H1 (cell line): ENCODE measurements around the gene PELI2. TPM values are rescaled to one million over a fixed set of nuclear protein-coding genes. Genes with fewer than 3 reads are reported as not detected.

Source experiments
- ATF3 ChIP-seq: IDR thresholded peaks from 2 replicates; pipeline ENCODE4 v1.6.1; 2011; ENCODE audit warnings: low read depth, mild to moderate bottlenecking, low read length; ENCODE audit not compliant: insufficient read depth
- BRCA1 ChIP-seq: IDR thresholded peaks from 2 replicates; pipeline ENCODE4 v1.6.1; 2012; ENCODE audit warnings: low read depth, low read length, improper control_type of control experiment
- CBX8 ChIP-seq: fragments of 300-800, 300-1000 bp; sonication (generic); IDR thresholded peaks from 2 replicates; pipeline ENCODE4 v1.7.1; 2016; ENCODE audit warnings: low read depth, low read length, borderline replicate concordance
- SP2 ChIP-seq: IDR thresholded peaks from 2 replicates; pipeline ENCODE4 v1.6.1; 2012; ENCODE audit warnings: mild to moderate bottlenecking, low read length, inconsistent platforms
- polyA plus RNA-seq, 7 experiments: library from polyadenylated mRNA; depleted of rRNA in 3 of 7; stranded (reverse) in 5 of 7; unstranded in 2 of 7; fragments of >200 nt in 5 of 7; fragments of 200-250 nt in 2 of 7; gene quantifications; 1 replicate in 5 of 7; 2 replicates in 1 of 7; 4 replicates in 1 of 7; pipeline versions ENCODE4 v1.2.1 to v1.2.3, GENCODE V29; 2011 to 2013; ENCODE audit warnings: missing spikeins in 2 of 7, mixed read lengths in 2 of 7
- total RNA-seq: library from RNA; stranded (reverse); fragmentation: NEBNext Ultra II Directional; extraction: Animal tissue kit (Norgen Biotek cat#: 25700); gene quantifications from 2 replicates; pipeline ENCODE4 v1.2.1, GENCODE V29; 2021

The PELI2 gene
- total and polyA plus RNA-seq, 2 of the 8 experiments (the other 6 are each of a cell fraction or from before 2014, with no cell fraction given) = 14.6 to 25.7 TPM

DNA sequence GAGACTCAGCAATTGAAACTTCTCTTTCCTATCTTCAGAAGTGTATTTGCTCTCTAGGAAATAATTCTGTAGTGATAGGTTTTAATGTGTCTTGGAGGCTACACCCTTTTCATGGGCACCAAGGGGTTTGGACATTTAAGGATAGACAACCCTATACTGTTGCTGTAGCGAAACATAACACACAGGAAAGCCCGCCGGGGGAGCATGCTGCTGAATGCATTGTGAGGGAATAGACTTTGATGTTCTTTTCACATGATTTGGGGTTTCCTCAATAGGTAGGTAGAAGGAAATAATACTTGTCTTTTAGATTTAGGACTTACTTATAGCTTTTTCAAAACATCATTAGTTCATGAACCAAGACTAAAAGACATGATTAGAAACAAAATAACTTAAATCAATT is 97.0 kb downstream of the PELI2 start (continued):
- TF ChIP-seq ATF3 (no peak), BRCA1 (no peak), SP2 (no peak), CBX8 (no peak)
